HG03378 (cell line): ENCODE data around the gene TSEN15.

ENCODE experiments used
- ATAC-seq: cut with Tn5 transposase; IDR thresholded peaks from one replicate; pipeline ENCODE4 v1.9.1; 2021; ENCODE audit warnings: mild to moderate bottlenecking, moderate library complexity; ENCODE audit not compliant: unreplicated experiment

The TSEN15 gene

GRCh38 chr1:184051485-184052193 is at the start of gene TSEN15:
Gene TSEN15 (plus strand): TSS chr1:184051730. CDS start chr1:184051756, 26 bp downstream.
- peak; percentile 87 for ATAC-seq

DNA sequence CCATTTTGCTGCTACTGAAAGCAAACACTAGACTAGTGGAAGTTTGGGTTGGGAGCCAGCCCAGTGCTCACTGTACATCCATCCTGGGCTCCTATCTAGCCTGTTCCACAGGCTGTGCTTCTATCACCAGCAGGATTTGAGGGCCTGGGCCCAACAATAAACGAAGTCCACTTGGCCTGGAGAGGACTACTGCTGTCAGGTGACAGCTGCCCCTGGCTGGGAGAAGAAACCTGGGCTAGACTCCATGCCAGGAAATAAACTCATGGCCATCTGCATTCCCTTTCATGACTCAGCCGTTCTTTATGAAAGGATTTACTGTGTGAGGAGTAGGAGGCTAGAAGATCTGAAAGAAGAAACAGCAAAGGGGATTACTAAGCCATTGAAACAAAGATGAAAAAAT is 49.5 kb upstream of the TSEN15 start:
- ATAC-seq, result no peak

DNA sequence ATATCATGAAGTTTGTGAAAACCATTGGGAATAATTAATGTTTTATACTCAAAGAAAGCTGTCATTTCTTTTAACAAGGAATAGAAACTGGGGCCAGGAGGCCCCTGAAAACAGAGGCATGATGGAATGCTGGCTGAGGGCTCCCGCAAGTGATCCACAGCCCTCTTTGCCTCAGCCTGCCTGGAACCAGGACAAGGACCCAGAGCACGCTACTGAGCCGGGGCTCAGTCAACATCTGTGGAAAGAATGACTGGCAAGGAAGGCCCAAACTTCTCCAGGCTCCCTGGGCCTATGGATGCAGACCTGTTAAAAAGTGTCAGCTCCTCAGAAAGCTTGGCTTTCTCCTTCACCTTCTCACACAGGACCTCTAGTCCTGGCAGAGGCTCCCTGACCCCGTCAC is 46.6 kb upstream of the TSEN15 start:
- no peak for ATAC-seq

- no peak for ATAC-seq
Observed at GRCh38 chr1:184005506-184005905, 46.0 kb upstream of the TSEN15 start.

DNA sequence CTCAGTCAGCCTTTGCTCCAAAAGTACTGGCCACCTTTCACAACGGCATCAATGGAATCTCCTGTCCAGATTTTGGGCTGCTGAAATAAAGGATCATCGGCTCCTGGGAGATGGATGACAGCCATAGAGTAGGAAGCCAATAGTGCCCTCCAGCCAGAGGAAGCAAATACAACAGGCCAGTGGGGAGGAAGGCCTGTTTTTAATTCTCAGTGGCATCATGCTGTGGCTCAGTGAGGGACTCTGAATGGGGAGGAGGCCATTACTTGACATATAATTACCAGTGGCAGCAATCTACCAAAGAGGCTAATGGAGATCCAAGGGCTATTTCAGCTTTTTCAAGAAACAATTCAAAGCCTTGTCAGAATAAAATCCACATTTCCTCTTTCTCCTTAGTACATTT is 40.7 kb upstream of the TSEN15 start:
- no peak for ATAC-seq

DNA sequence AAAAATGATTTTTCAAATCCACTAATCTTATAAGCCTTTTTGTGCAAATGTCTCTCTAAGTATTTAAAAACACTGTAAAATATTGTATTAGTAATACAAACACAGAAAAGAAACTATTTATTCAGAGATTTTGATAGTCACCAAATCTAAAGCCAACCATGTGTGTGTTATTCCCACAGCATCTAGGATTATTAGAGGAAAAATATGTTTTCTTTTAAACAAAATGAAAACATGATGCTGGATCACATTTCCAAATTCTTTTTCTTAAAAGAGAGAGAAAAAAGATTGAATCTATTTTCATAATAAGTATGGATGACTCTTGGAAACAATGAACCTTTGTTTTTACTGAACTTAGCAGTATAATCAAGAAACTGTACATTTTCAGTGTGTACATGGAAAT is 39.3 kb upstream of the TSEN15 start:
- no peak for ATAC-seq

GRCh38 chr1:184014271-184014670 is 37.3 kb upstream of the TSEN15 start:
- no peak for ATAC-seq

DNA sequence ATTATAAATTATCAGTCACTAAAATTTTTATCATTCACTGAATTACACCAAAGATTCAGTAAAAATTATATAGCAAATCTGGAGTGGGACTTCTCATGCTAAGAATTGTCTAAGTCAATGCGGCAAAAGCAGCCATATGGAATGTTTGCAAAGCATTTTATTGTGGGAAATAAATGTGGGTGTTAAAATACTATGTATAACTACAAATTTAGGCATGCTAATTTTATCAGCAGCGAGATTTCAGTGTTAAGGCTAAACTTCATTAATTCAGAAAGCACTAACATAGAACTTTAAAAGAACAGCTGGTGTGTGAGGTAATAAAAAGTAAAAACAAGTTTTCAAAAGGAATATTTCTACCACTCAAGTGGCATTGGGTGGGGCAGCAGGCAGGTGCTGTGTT is 35.4 kb upstream of the TSEN15 start:
- ATAC-seq, result no peak

GRCh38 chr1:184017306-184017705 is 34.2 kb upstream of the TSEN15 start:
- no peak for ATAC-seq

DNA sequence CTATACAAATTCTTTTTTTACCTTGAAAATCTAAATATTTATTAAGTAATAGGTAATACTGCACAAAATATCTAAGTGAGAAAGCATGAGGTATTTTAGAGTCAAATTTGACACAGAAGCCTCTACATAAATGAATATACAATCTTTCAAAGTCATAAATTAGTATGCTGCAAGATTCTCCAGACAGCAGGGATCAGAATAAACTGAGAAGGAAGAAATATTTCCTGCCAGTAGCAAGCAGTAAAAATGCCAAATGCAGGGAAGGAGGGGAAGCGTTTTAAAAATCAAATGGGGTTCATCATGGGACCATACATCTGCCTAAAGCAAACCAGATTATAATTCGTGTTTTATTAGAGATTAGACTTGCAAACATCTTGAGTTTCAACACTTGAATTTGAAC is 32.9 kb upstream of the TSEN15 start:
- ATAC-seq, result no peak

- no peak for ATAC-seq
Observed at GRCh38 chr1:184019069-184019468, 32.5 kb upstream of the TSEN15 start.

- ATAC-seq, result no peak
Observed at GRCh38 chr1:184019506-184019905, 32.0 kb upstream of the TSEN15 start.

- ATAC-seq, result no peak
Observed at GRCh38 chr1:184020328-184020727, 31.2 kb upstream of the TSEN15 start.

- ATAC-seq, result no peak
Observed at GRCh38 chr1:184020855-184021254, 30.7 kb upstream of the TSEN15 start.

DNA sequence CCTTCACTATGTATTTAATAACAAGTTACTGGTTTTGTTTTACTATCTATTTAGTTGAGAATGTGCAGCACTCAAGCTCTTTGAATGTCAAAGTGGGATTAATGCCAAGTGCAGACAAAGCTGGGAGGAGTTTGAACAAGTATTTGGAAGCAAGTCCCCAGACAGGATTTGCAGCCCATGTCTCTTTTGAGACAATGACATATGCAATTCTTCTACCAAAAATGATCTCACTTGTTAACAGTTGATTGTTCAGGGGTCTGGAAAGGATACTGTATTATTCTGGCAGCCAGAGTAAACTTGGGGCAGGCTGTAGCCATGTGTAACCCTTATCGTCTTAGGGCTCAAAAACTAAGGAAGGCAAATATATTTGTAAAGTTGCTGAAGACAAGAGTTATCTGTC is 29.8 kb upstream of the TSEN15 start:
- no peak for ATAC-seq

DNA sequence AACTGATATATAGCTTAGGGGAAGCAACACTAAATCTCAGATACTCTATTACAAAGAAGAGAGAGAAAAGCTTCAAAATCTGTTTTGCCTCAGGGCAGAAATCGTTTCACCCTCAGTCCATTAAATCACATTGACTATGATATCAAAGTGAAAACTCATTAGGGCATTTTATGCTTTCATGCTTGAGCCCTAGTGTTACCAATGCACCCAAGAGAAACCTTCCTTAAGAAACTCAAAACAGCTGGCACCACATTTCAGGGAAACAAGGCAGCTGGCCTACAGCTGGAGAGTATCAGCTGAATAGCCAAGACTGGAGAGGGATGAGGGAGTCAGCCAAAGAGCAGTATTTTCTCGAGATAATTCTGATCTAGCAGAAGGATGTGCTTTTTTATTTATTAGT is 28.9 kb upstream of the TSEN15 start:
- ATAC-seq, result no peak

DNA sequence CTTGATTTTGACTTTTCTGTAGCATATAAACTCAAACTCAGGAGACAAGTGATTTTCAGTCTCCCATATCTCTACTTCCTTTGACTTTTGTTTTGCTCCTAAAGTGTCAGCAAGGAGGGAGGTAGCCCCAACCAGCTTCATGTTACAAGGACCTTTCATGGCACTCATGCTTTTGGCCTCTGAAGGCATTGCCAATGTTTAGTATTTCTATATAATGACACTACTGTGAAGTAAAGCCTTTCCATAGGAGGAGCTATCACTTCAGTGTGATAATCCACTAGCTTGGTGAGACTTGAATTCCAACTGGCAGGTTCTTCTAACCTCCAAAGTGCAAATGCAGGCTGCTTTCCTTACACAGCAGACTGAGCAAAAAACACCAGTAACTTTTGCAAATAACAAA is 28.4 kb upstream of the TSEN15 start:
- ATAC-seq, result no peak

- ATAC-seq, result no peak
Observed at GRCh38 chr1:184025242-184025675, 26.3 kb upstream of the TSEN15 start.

GRCh38 chr1:184027826-184028695 is 23.5 kb upstream of the TSEN15 start:
- ATAC-seq, result no peak

DNA sequence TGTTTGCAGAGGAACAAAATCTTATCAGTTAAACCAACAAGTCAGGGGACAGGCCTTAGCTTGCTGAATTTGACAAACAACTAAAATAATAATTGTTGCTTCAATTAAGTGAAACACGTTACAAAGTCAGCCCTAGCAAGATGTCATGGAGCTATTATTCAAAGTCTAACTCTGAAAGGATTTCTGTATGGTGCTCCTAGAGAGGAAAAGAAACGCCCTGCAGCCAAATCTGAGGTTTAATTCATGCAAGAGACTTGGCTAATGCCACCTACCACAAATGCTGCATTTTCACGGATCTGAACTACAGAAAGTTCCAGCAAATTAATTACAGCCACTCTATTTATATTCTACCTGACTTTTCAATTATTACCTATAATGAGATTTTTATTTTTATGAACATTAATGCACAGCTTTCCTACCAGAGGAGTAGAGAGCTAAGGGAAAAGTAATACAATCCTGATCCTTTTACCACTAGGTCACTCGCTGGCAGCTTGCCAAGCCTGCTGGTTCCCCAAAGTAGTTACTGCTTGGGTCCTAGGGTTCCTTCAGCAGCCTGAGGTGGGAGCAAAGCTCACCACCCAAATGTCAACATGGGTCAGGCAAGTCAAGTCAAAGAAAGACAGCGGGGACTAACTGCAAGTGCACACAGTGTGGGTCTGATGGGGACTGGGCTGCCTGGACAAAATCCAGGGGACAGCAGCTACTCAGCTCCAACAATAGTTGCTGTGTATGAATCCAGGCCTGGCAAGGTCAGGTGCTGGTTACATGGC is 22.5 kb upstream of the TSEN15 start:
- ATAC-seq, result no peak

DNA sequence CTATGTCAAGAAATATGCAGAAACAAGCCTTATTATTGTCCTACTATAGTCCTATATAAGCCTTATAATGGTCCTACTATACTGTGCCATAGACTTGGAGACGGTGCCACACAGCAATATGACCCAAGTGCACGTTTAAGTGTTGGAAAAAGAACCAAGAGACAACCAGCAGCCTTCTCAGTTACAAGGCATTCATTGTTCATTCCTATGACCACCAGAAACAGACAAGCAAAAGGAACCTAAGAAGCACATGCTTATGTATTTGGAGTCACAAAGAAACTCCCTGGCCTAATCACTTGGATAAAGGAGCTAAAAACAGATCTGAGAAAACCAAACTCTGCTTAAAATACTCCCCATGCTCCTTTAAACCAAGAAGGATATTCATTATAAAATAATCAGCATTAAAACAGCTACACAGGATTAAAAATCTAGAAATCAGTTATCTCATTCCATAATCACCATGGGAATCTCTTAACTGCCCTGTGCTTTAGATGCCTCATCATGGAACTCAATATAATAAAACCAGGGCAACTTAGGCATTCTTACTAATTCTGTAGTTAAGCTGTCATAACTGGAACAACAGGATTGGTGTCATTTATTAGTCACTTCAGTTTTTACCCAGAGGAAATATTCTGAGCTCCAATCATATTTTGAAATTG is 21.0 kb upstream of the TSEN15 start:
- no peak for ATAC-seq
